OCI-M2 (cell line): Measurements from ENCODE around the gene PRC1.

Experiments
- DNase-seq: peaks from one replicate; lab custom pipeline; 2025; ENCODE audit not compliant: unreplicated experiment; lab: John Stamatoyannopoulos, UW

The PRC1 gene

GRCh38 chr15:90989040-90989768 lies 5.1 kb downstream of the PRC1 start:
- no peak for DNase-seq

- no peak for DNase-seq
These were observed 6.0 kb downstream of the PRC1 start for GRCh38 chr15:90988296-90988695.

- no peak for DNase-seq
These were observed 6.7 kb downstream of the PRC1 start for GRCh38 chr15:90987561-90988141.

GRCh38 chr15:90986790-90987507 lies 7.4 kb downstream of the PRC1 start:
- no peak for DNase-seq

- no peak for DNase-seq
These were observed 12.2 kb downstream of the PRC1 start for GRCh38 chr15:90982135-90982534.

GRCh38 chr15:90981681-90982080 lies 12.7 kb downstream of the PRC1 start:
- DNase-seq: no peak

GRCh38 chr15:90979582-90979981 lies 14.8 kb downstream of the PRC1 start:
- no peak for DNase-seq

- DNase-seq: no peak
These were observed 20.1 kb downstream of the PRC1 start for GRCh38 chr15:90974216-90974615.

- no peak for DNase-seq
These were observed 22.2 kb downstream of the PRC1 start for GRCh38 chr15:90972133-90972532.

- DNase-seq: no peak
These were observed 24.1 kb downstream of the PRC1 start for GRCh38 chr15:90970274-90970673.

GRCh38 chr15:90968434-90968833 lies 25.9 kb downstream of the PRC1 start:
- no peak for DNase-seq

GRCh38 chr15:90967206-90967605 lies 27.1 kb downstream of the PRC1 start:
- DNase-seq: no peak

GRCh38 chr15:90966262-90966661 lies 28.1 kb downstream of the PRC1 start:
- DNase-seq: no peak

- no peak for DNase-seq
These were observed 32.3 kb downstream of the PRC1 start for GRCh38 chr15:90962021-90962420.

GRCh38 chr15:90960298-90961091 lies 33.8 kb downstream of the PRC1 start:
- no peak for DNase-seq

GRCh38 chr15:90959894-90960293 lies 34.4 kb downstream of the PRC1 start:
- DNase-seq: no peak

- no peak for DNase-seq
These were observed 35.2 kb downstream of the PRC1 start for GRCh38 chr15:90959028-90959595.

- DNase-seq: no peak
These were observed 36.5 kb downstream of the PRC1 start for GRCh38 chr15:90957791-90958190.

GRCh38 chr15:90957031-90957790 lies 37.1 kb downstream of the PRC1 start:
- DNase-seq: no peak

GRCh38 chr15:90956274-90957030 lies 37.9 kb downstream of the PRC1 start:
- no peak for DNase-seq
